ENCODE results near the gene USP17L24. TPM values are rescaled to one million over a fixed set of nuclear protein-coding genes. Genes with fewer than 3 reads are reported as not detected.

USP17L24 gene
- total RNA-seq, result not detected

GRCh38 chr4:9324865-9325264, at the start of gene USP17L24:
Gene USP17L24, plus strand, starts transcription at chr4:9325165. Its CDS starts 0 bp downstream, at chr4:9325165.

GRCh38 chr4:9329611-9330010, 4.6 kb downstream of the USP17L24 start, which contains the start of gene USP17L25:
Gene USP17L25, plus strand, starts transcription at chr4:9329911. Its CDS starts 0 bp downstream, at chr4:9329911.

GRCh38 chr4:9334358-9334757, 9.4 kb downstream of the USP17L24 start, which contains the start of gene USP17L26:
Gene USP17L26, plus strand, starts transcription at chr4:9334658. Its CDS starts 0 bp downstream, at chr4:9334658.

GRCh38 chr4:9339103-9339502, 14.1 kb downstream of the USP17L24 start, which contains the start of gene USP17L5:
Gene USP17L5, plus strand, starts transcription at chr4:9339403. Its CDS starts 0 bp downstream, at chr4:9339403.

GRCh38 chr4:9343848-9344247, 18.9 kb downstream of the USP17L24 start, which contains the start of gene USP17L27:
Gene USP17L27, plus strand, starts transcription at chr4:9344148. Its CDS starts 0 bp downstream, at chr4:9344148.

GRCh38 chr4:9348593-9348992, 23.6 kb downstream of the USP17L24 start, which contains the start of gene USP17L28:
Gene USP17L28, plus strand, starts transcription at chr4:9348893. Its CDS starts 0 bp downstream, at chr4:9348893.

GRCh38 chr4:9353338-9353737, 28.4 kb downstream of the USP17L24 start, which contains the start of gene USP17L29:
Gene USP17L29, plus strand, starts transcription at chr4:9353638. Its CDS starts 0 bp downstream, at chr4:9353638.

GRCh38 chr4:9362829-9363228, 37.9 kb downstream of the USP17L24 start, which contains the start of gene USP17L30:
Gene USP17L30, plus strand, starts transcription at chr4:9363129. Its CDS starts 0 bp downstream, at chr4:9363129.

Other genes starting within 250 kb of the USP17L24 start
- gene FAM90A26, start 154.8 kb upstream of the USP17L24 start, total RNA-seq, result not detected
- gene USP17L10, start 114.5 kb upstream of the USP17L24 start, total RNA-seq, result not detected
- not detected for gene USP17L11, start 109.8 kb upstream of the USP17L24 start, total RNA-seq
- not detected for gene USP17L12, start 105.0 kb upstream of the USP17L24 start, total RNA-seq
- gene USP17L13, start 100.3 kb upstream of the USP17L24 start, total RNA-seq, result not detected
- gene USP17L15, start 90.8 kb upstream of the USP17L24 start, total RNA-seq, result not detected
- gene USP17L17, start 81.3 kb upstream of the USP17L24 start, total RNA-seq, result not detected
- gene USP17L18, start 76.5 kb upstream of the USP17L24 start, total RNA-seq, result not detected
- gene USP17L19, start 71.8 kb upstream of the USP17L24 start, total RNA-seq, result not detected
- not detected for gene USP17L20, start 67.0 kb upstream of the USP17L24 start, total RNA-seq
- gene USP17L21, start 62.3 kb upstream of the USP17L24 start, total RNA-seq, result not detected
- not detected for gene USP17L22, start 57.5 kb upstream of the USP17L24 start, total RNA-seq
- gene USP17L25, start 4.7 kb downstream of the USP17L24 start, total RNA-seq, result not detected
- gene USP17L26, start 9.5 kb downstream of the USP17L24 start, total RNA-seq, result not detected
- gene USP17L5, start 14.2 kb downstream of the USP17L24 start, total RNA-seq, result not detected
- gene USP17L27, start 19.0 kb downstream of the USP17L24 start, total RNA-seq, result not detected
- gene USP17L28, start 23.7 kb downstream of the USP17L24 start, total RNA-seq, result not detected
- gene USP17L29, start 28.5 kb downstream of the USP17L24 start, total RNA-seq, result not detected
- not detected for gene USP17L30, start 38.0 kb downstream of the USP17L24 start, total RNA-seq
- gene DEFB131A, start 119.2 kb downstream of the USP17L24 start, total RNA-seq, result not detected